ENCODE results near the gene VWC2. TPM values are rescaled to one million over a fixed set of nuclear protein-coding genes. Genes with fewer than 3 reads are reported as not detected.

The VWC2 gene
- total and polyA plus RNA-seq, 2 of the 13 experiments (the other 11 are each of a cell fraction or from before 2014, with no cell fraction given), result not detected

- WGBS (ENCODE audit: low lambda C conversion rate), result 4% methylated on average over 3 of the region's 3 CpGs
- CTCF ChIA-PET (ENCODE audit: low intra/inter-chr PET ratio, low total read pairs), result no interaction called here
- in situ Hi-C loops (cut with HindIII; ENCODE audit: extremely low pct_ligation_motif_present, low pct_unique_long_range_greater_than_20kb), result no loop called here
These were observed 9.6 kb upstream of the VWC2 start for GRCh38 chr7:49763791-49764190.

GRCh38 chr7:49766966-49767365 is 6.5 kb upstream of the VWC2 start:
- no peak overlapping the region for H3K4me3 ChIP-seq (replicated peaks in 1 of 3; ENCODE audit: insufficient read depth in 1 of 3, low read depth in 2 of 3, low read length in 3 of 3)
- no peaks in the 10 kb centered on the region for H3K4me1 ChIP-seq (ENCODE audit: insufficient read depth, low read length)
- POLR2A ChIA-PET, result no interaction called here
- no peaks in the 10 kb centered on the region for H4K20me1 ChIP-seq (ENCODE audit: insufficient read depth, low read length)
- H3K27ac ChIP-seq (ENCODE audit: extremely low read length, insufficient read depth, low read length), result no peak overlapping the region
- intact Hi-C loops (cut with micrococcal nuclease; ENCODE audit: unreplicated experiment), result no loop called here
- no peak overlapping the region for H2AFZ ChIP-seq (ENCODE audit: low read length)
- 0% methylated on average over 1 of the region's 1 CpG for WGBS (ENCODE audit: low lambda C conversion rate)
- no peak for FAIRE-seq
- no peak overlapping the region for H3K9ac ChIP-seq (ENCODE audit: insufficient read depth, low read depth, low read length)
- no peak for ATAC-seq
- H3K9me3 ChIP-seq (ENCODE audit: low read length), result no peaks in the 10 kb centered on the region
- no peak for DNase-seq (ENCODE audit: low spot score)
- CTCF ChIA-PET (ENCODE audit: low intra/inter-chr PET ratio, low total read pairs), result no interaction called here
- H3K27me3 ChIP-seq (ENCODE audit: control insufficient read depth in 1 of 2, insufficient read depth in 2 of 2, low read length in 2 of 2), result no peaks in the 10 kb centered on the region; a peak in 1 of 5 replicates
- no peaks in the 10 kb centered on the region for H3K36me3 ChIP-seq (replicated peaks in 1 of 2; ENCODE audit: control insufficient read depth in 1 of 2, insufficient read depth in 2 of 2, low read length in 2 of 2)
- in situ Hi-C loops (cut with HindIII; ENCODE audit: extremely low pct_ligation_motif_present, low pct_unique_long_range_greater_than_20kb), result no loop called here
- no peaks in the 10 kb centered on the region for H3K79me2 ChIP-seq (ENCODE audit: insufficient read depth, low read length)
- no TSS peak for BruUV-seq (replicated peaks)
- no peak overlapping the region for H3K4me2 ChIP-seq (ENCODE audit: low read depth, low read length)
- TF ChIP-seq, protein P1, sequence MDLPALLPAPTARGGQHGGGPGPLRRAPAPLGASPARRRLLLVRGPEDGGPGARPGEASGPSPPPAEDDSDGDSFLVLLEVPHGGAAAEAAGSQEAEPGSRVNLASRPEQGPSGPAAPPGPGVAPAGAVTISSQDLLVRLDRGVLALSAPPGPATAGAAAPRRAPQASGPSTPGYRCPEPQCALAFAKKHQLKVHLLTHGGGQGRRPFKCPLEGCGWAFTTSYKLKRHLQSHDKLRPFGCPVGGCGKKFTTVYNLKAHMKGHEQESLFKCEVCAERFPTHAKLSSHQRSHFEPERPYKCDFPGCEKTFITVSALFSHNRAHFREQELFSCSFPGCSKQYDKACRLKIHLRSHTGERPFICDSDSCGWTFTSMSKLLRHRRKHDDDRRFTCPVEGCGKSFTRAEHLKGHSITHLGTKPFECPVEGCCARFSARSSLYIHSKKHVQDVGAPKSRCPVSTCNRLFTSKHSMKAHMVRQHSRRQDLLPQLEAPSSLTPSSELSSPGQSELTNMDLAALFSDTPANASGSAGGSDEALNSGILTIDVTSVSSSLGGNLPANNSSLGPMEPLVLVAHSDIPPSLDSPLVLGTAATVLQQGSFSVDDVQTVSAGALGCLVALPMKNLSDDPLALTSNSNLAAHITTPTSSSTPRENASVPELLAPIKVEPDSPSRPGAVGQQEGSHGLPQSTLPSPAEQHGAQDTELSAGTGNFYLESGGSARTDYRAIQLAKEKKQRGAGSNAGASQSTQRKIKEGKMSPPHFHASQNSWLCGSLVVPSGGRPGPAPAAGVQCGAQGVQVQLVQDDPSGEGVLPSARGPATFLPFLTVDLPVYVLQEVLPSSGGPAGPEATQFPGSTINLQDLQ (CRISPR knock-in tag; IDR thresholded peaks at IDR 0.05), result no peak
- no peak for TF ChIP-seq PHF20 (CRISPR knock-in tag; IDR thresholded peaks at IDR 0.05)
- TF ChIP-seq ZNF766 (CRISPR knock-in tag; IDR thresholded peaks at IDR 0.05; ENCODE audit: borderline replicate concordance), result no peak
- TF ChIP-seq ZNF343 (CRISPR knock-in tag; IDR thresholded peaks at IDR 0.05), result no peak
- no peak for TF ChIP-seq TCF7 (IDR thresholded peaks at IDR 0.05; ENCODE audit: low read depth)
- TF ChIP-seq HDAC1 (CRISPR knock-in tag; IDR thresholded peaks at IDR 0.05), result no peak
- no peak for TF ChIP-seq MAFG (CRISPR knock-in tag; IDR thresholded peaks at IDR 0.05)
- TF ChIP-seq EHMT2 (IDR thresholded peaks at IDR 0.05; ENCODE audit: borderline replicate concordance, low read depth, low read length), result no peak
- TF ChIP-seq, protein P2, sequence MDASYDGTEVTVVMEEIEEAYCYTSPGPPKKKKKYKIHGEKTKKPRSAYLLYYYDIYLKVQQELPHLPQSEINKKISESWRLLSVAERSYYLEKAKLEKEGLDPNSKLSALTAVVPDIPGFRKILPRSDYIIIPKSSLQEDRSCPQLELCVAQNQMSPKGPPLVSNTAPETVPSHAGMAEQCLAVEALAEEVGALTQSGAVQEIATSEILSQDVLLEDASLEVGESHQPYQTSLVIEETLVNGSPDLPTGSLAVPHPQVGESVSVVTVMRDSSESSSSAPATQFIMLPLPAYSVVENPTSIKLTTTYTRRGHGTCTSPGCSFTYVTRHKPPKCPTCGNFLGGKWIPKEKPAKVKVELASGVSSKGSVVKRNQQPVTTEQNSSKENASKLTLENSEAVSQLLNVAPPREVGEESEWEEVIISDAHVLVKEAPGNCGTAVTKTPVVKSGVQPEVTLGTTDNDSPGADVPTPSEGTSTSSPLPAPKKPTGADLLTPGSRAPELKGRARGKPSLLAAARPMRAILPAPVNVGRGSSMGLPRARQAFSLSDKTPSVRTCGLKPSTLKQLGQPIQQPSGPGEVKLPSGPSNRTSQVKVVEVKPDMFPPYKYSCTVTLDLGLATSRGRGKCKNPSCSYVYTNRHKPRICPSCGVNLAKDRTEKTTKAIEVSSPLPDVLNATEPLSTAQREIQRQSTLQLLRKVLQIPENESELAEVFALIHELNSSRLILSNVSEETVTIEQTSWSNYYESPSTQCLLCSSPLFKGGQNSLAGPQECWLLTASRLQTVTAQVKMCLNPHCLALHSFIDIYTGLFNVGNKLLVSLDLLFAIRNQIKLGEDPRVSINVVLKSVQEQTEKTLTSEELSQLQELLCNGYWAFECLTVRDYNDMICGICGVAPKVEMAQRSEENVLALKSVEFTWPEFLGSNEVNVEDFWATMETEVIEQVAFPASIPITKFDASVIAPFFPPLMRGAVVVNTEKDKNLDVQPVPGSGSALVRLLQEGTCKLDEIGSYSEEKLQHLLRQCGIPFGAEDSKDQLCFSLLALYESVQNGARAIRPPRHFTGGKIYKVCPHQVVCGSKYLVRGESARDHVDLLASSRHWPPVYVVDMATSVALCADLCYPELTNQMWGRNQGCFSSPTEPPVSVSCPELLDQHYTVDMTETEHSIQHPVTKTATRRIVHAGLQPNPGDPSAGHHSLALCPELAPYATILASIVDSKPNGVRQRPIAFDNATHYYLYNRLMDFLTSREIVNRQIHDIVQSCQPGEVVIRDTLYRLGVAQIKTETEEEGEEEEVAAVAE (CRISPR knock-in tag; IDR thresholded peaks at IDR 0.05; ENCODE audit: borderline replicate concordance), result no peak
- TF ChIP-seq KMT2B (CRISPR knock-in tag; IDR thresholded peaks at IDR 0.05), result no peak
- TF ChIP-seq ZFP41 (CRISPR knock-in tag; IDR thresholded peaks at IDR 0.05; ENCODE audit: borderline replicate concordance), result no peak
- no peak for TF ChIP-seq NBN (conservative IDR thresholded peaks at IDR 0.05)

More at GRCh38 chr7:49763791-49764190, 9.6 kb upstream of the VWC2 start:
- no peak for TF ChIP-seq ZNF484 (CRISPR knock-in tag; IDR thresholded peaks at IDR 0.05; ENCODE audit: borderline replicate concordance, low read depth)
- no peak for TF ChIP-seq ZNF232 (CRISPR knock-in tag; IDR thresholded peaks at IDR 0.05; ENCODE audit: borderline replicate concordance)
- TF ChIP-seq ZNF672 (CRISPR knock-in tag; IDR thresholded peaks at IDR 0.05), result no peak
- no peak for TF ChIP-seq HNRNPUL1 (IDR thresholded peaks at IDR 0.05; ENCODE audit: low read depth, low read length)
- no TSS peak for BruUV-seq (replicated peaks)
- Histone ChIP-seq H3K4me2 (ENCODE audit: low read depth, low read length) (no peak overlapping the region), H3K79me2 (ENCODE audit: insufficient read depth, low read length) (no peaks in the 10 kb centered on the region), H2AFZ (ENCODE audit: low read length) (no peak overlapping the region), H3K9me3 (ENCODE audit: low read length) (no peaks in the 10 kb centered on the region), H3K36me3 (replicated peaks in 1 of 2; ENCODE audit: control insufficient read depth in 1 of 2, insufficient read depth in 2 of 2, low read length in 2 of 2) (no peaks in the 10 kb centered on the region), H3K4me1 (ENCODE audit: insufficient read depth, low read length) (no peaks in the 10 kb centered on the region), H3K27ac (ENCODE audit: extremely low read length, insufficient read depth, low read length) (no peak overlapping the region), H3K4me3 (replicated peaks in 1 of 3; ENCODE audit: insufficient read depth in 1 of 3, low read depth in 2 of 3, low read length in 3 of 3) (no peak overlapping the region), H3K27me3 (ENCODE audit: control insufficient read depth in 1 of 2, insufficient read depth in 2 of 2, low read length in 2 of 2) (no peaks in the 10 kb centered on the region), H4K20me1 (ENCODE audit: insufficient read depth, low read length) (no peaks in the 10 kb centered on the region), H3K9ac (ENCODE audit: insufficient read depth, low read depth, low read length) (no peak overlapping the region)
- POLR2A ChIA-PET, result no interaction called here
- no peak for ATAC-seq
- FAIRE-seq, result no peak
- intact Hi-C loops (cut with micrococcal nuclease; ENCODE audit: unreplicated experiment), result no loop called here
- no peak for DNase-seq (ENCODE audit: low spot score)

All from HepG2 (cell line).